GM19467 (cell line): Measurements from ENCODE around the gene MAP2.
A peak's percentile ranks its signal among the peaks of the same experiment; 100 is the strongest.
"Not testable (repeated sequence)": the region's sequence is repeated elsewhere in the genome, so short reads cannot be mapped to it uniquely, and the experiment has no call there.

Experiments
- ATAC-seq: cut with Tn5 transposase; IDR thresholded peaks from one replicate; pipeline ENCODE4 v1.9.1; 2021; ENCODE audit warnings: mild to moderate bottlenecking, moderate library complexity; ENCODE audit not compliant: unreplicated experiment

MAP2 gene

GRCh38 chr2:209579230-209579749 lies 155.4 kb downstream of the MAP2 start:
- ATAC-seq, result no peak

- ATAC-seq, result no peak
Observed at GRCh38 chr2:209581040-209581439, 157.2 kb downstream of the MAP2 start.

GRCh38 chr2:209582281-209582680 lies 158.4 kb downstream of the MAP2 start:
- ATAC-seq, result no peak

- no peak for ATAC-seq
Observed at GRCh38 chr2:209584472-209584871, 160.6 kb downstream of the MAP2 start.

- no peak for ATAC-seq
Observed at GRCh38 chr2:209584915-209585314, 161.1 kb downstream of the MAP2 start.

- ATAC-seq, result no peak
Observed at GRCh38 chr2:209591021-209591420, 167.2 kb downstream of the MAP2 start.

- ATAC-seq, result no peak
Observed at GRCh38 chr2:209592106-209592505, 168.3 kb downstream of the MAP2 start.

GRCh38 chr2:209593930-209594329 lies 170.1 kb downstream of the MAP2 start:
- ATAC-seq, result no peak

GRCh38 chr2:209596262-209596661 lies 172.4 kb downstream of the MAP2 start:
- no peak for ATAC-seq

GRCh38 chr2:209598227-209598626 lies 174.4 kb downstream of the MAP2 start:
- not testable (repeated sequence) for ATAC-seq

- ATAC-seq, result no peak
Observed at GRCh38 chr2:209600341-209601171, 176.7 kb downstream of the MAP2 start.

GRCh38 chr2:209601497-209601896 lies 177.7 kb downstream of the MAP2 start:
- ATAC-seq, result no peak

GRCh38 chr2:209602259-209602658 lies 178.4 kb downstream of the MAP2 start:
- ATAC-seq, result no peak

- no peak for ATAC-seq
Observed at GRCh38 chr2:209609531-209609930, 185.7 kb downstream of the MAP2 start.

- no peak for ATAC-seq
Observed at GRCh38 chr2:209610631-209611030, 186.8 kb downstream of the MAP2 start.

GRCh38 chr2:209613649-209614305 lies 189.9 kb downstream of the MAP2 start:
- ATAC-seq, result no peak

GRCh38 chr2:209614690-209615369 lies 191.0 kb downstream of the MAP2 start:
- ATAC-seq, result no peak

- ATAC-seq, result peak; percentile 68
Observed at GRCh38 chr2:209619782-209620181, 195.9 kb downstream of the MAP2 start.

- no peak for ATAC-seq
Observed at GRCh38 chr2:209624192-209624938, 200.5 kb downstream of the MAP2 start.

- ATAC-seq, result no peak
Observed at GRCh38 chr2:209629597-209629996, 205.8 kb downstream of the MAP2 start.

- ATAC-seq, result no peak
Observed at GRCh38 chr2:209633911-209634310, 210.1 kb downstream of the MAP2 start.
